Loucy (cell line): ENCODE results near the gene CHMP4B.

Experiments used
- EZH2phosphoT487 ChIP-seq: fragments of 200-600 bp; IDR thresholded peaks from 2 replicates; pipeline ENCODE4 v1.6.1; 2018; ENCODE audit warnings: antibody characterized with exemption, mild to moderate bottlenecking, moderate library complexity, borderline replicate concordance
- TF ChIP-seq, protein P1 (sequence below): fragments of 200-600 bp; sonication (generic); conservative IDR thresholded peaks from 2 replicates; pipeline ENCODE4 v1.5.1; 2014; ENCODE audit warnings: mild to moderate bottlenecking, antibody characterized with exemption, low read length

DNA sequence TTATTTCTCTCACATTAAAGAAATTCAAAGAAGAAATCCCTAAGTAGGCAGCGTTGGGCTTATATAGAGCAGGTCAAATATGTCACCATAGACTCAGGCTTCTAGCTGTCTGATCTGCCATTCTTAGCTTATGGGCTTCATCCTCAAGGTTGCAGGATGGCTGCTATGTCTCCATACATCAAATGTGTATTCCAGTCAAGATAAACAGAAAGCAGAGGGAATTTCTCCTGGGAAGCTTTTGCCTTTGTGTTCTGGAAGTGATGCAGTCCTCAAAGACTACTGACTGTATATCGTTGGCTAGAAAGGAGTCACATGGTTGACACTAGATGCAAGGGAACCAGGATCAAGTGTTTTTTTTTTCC, 43.4 kb upstream of the CHMP4B start:
- TF ChIP-seq, protein P1, sequence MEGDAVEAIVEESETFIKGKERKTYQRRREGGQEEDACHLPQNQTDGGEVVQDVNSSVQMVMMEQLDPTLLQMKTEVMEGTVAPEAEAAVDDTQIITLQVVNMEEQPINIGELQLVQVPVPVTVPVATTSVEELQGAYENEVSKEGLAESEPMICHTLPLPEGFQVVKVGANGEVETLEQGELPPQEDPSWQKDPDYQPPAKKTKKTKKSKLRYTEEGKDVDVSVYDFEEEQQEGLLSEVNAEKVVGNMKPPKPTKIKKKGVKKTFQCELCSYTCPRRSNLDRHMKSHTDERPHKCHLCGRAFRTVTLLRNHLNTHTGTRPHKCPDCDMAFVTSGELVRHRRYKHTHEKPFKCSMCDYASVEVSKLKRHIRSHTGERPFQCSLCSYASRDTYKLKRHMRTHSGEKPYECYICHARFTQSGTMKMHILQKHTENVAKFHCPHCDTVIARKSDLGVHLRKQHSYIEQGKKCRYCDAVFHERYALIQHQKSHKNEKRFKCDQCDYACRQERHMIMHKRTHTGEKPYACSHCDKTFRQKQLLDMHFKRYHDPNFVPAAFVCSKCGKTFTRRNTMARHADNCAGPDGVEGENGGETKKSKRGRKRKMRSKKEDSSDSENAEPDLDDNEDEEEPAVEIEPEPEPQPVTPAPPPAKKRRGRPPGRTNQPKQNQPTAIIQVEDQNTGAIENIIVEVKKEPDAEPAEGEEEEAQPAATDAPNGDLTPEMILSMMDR: no peak
- TF ChIP-seq EZH2phosphoT487: no peak
